Trophoblast cell (in vitro differentiated cells and primary cell): ENCODE measurements around the gene PPIL3.

Source experiments
- DNase-seq, 2 donors: peaks; one replicate each; pipeline ENCODE4 v3.0.0-alpha.2; 2016
- H2AFZ ChIP-seq: 2 replicates; pipeline ENCODE4 v1.6.1; 2013; ENCODE audit warnings: low read length, moderate library complexity, mild to moderate bottlenecking; ENCODE audit not compliant: insufficient read depth, poor library complexity
- H2AK5ac ChIP-seq: 2 replicates; pipeline ENCODE4 v1.6.1; 2013; ENCODE audit warnings: mild to moderate bottlenecking, low read length
- H2BK120ac ChIP-seq: 2 replicates; pipeline ENCODE4 v1.6.1; 2013; ENCODE audit warnings: low read length, mild to moderate bottlenecking, moderate library complexity; ENCODE audit not compliant: insufficient read depth, poor library complexity
- H2BK12ac ChIP-seq: 2 replicates; pipeline ENCODE4 v1.6.1; 2013; ENCODE audit warnings: mild to moderate bottlenecking, low read length, moderate library complexity
- H2BK5ac ChIP-seq: 2 replicates; pipeline ENCODE4 v1.6.1; 2013; ENCODE audit warnings: low read length, low read depth, moderate library complexity, mild to moderate bottlenecking; ENCODE audit not compliant: poor library complexity
- H3K14ac ChIP-seq: 2 replicates; pipeline ENCODE4 v1.6.1; 2013; ENCODE audit warnings: mild to moderate bottlenecking, low read length
- H3K18ac ChIP-seq: 2 replicates; pipeline ENCODE4 v1.6.1; 2013; ENCODE audit warnings: mild to moderate bottlenecking, low read length
- H3K23ac ChIP-seq: 2 replicates; pipeline ENCODE4 v1.6.1; 2013; ENCODE audit warnings: low read length
- H3K27ac ChIP-seq: 2 replicates; pipeline ENCODE4 v1.5.1; 2013; ENCODE audit warnings: low read depth, mild to moderate bottlenecking, inconsistent platforms, low read length, moderate library complexity
- H3K27me3 ChIP-seq: 2 replicates; pipeline ENCODE4 v1.6.1; 2013; ENCODE audit warnings: inconsistent platforms, mild to moderate bottlenecking, low read length, moderate library complexity; ENCODE audit not compliant: insufficient read depth
- H3K36me3 ChIP-seq, 2 experiments: 1 replicate in 1 of 2; 2 replicates in 1 of 2; pipeline ENCODE4 v1.6.1; 2013; ENCODE audit warnings: low read length in 2 of 2, mild to moderate bottlenecking in 2 of 2, moderate library complexity in 1 of 2; ENCODE audit not compliant: insufficient read depth in 2 of 2, control insufficient read depth in 1 of 2
- H3K4ac ChIP-seq: 2 replicates; pipeline ENCODE4 v1.6.1; 2013; ENCODE audit warnings: low read depth, mild to moderate bottlenecking, low read length, moderate library complexity
- H3K4me1 ChIP-seq, 2 experiments: 1 replicate in 1 of 2; 2 replicates in 1 of 2; pipeline ENCODE4 v1.6.1; 2013; ENCODE audit warnings: low read length in 2 of 2, mild to moderate bottlenecking in 2 of 2, moderate library complexity in 1 of 2; ENCODE audit not compliant: insufficient read depth in 2 of 2, control insufficient read depth in 1 of 2
- H3K4me2 ChIP-seq: 2 replicates; pipeline ENCODE4 v1.6.1; 2013; ENCODE audit warnings: inconsistent platforms, mild to moderate bottlenecking, low read length, moderate library complexity
- H3K4me3 ChIP-seq: 2 replicates; pipeline ENCODE4 v1.5.1; 2013; ENCODE audit warnings: mild to moderate bottlenecking, low read depth, low read length, inconsistent platforms
- H3K79me1 ChIP-seq: one replicate; pipeline ENCODE4 v1.6.1; 2013; ENCODE audit warnings: low read length
- H3K79me2 ChIP-seq: 2 replicates; pipeline ENCODE4 v1.6.1; 2013; ENCODE audit warnings: low read length, mild to moderate bottlenecking; ENCODE audit not compliant: control insufficient read depth, insufficient read depth, poor library complexity
- H3K9ac ChIP-seq: 2 replicates; pipeline ENCODE4 v1.6.1; 2013; ENCODE audit warnings: mild to moderate bottlenecking, low read length
- H3K9me3 ChIP-seq: 2 replicates; pipeline ENCODE4 v1.6.1; 2013; ENCODE audit warnings: low read depth, mild to moderate bottlenecking, control low read depth, inconsistent platforms, low read length; ENCODE audit not compliant: insufficient read depth
- H4K12ac ChIP-seq: 2 replicates; pipeline ENCODE4 v1.6.1; 2013; ENCODE audit warnings: low read depth, mild to moderate bottlenecking, low read length, moderate library complexity
- H4K8ac ChIP-seq: 2 replicates; pipeline ENCODE4 v1.6.1; 2013; ENCODE audit warnings: low read depth, mild to moderate bottlenecking, low read length, moderate library complexity
- H4K91ac ChIP-seq: one replicate; pipeline ENCODE4 v1.6.1; 2013; ENCODE audit warnings: low read depth, mild to moderate bottlenecking, low read length, moderate library complexity
- WGBS: extraction: QIAGEN DNeasy Blood & Tissue Kit; methylation state at CpG from one replicate; pipeline ENCODE4 v1.1.7; 2013; ENCODE audit warnings: missing lambda C conversion rate; ENCODE audit not compliant: insufficient read length, insufficient coverage; ENCODE audit errors: extremely low coverage; 5-methylcytosine and 5-hydroxymethylcytosine counted together

The PPIL3 gene

GRCh38 chr2:200856806-200857205 lies 32.1 kb downstream of the PPIL3 start:
- no peak overlapping the region for H2BK120ac ChIP-seq
- no peak overlapping the region for H3K9ac ChIP-seq
- no peak overlapping the region for H2BK5ac ChIP-seq
- WGBS, result no CpG with 5 or more reads among the region's 8 CpGs
- H3K18ac ChIP-seq, result no peak overlapping the region
- H3K4me2 ChIP-seq, result no peak overlapping the region
- H3K36me3 ChIP-seq, result peaks cover 41 to 57% of the 10 kb centered on the region in 2 experiments
- H2AFZ ChIP-seq, result no peak overlapping the region
- no peak overlapping the region for H3K27ac ChIP-seq
- H4K12ac ChIP-seq, result no peak overlapping the region
- peak overlapping the region; percentile 36 for H3K4ac ChIP-seq
- no peak for DNase-seq
- H2AK5ac ChIP-seq, result no peak overlapping the region
- H4K91ac ChIP-seq, result no peak overlapping the region
- no peaks in the 10 kb centered on the region for H3K9me3 ChIP-seq
- no peak overlapping the region for H2BK12ac ChIP-seq
- H3K4me1 ChIP-seq, result no peaks in the 10 kb centered on the region
- peaks cover 2% of the 10 kb centered on the region for H3K79me2 ChIP-seq
- no peaks in the 10 kb centered on the region for H3K79me1 ChIP-seq
- no peak overlapping the region for H3K4me3 ChIP-seq
- H4K8ac ChIP-seq, result no peak overlapping the region
- H3K27me3 ChIP-seq, result no peaks in the 10 kb centered on the region
- H3K23ac ChIP-seq, result no peak overlapping the region
- no peak overlapping the region for H3K14ac ChIP-seq

DNA sequence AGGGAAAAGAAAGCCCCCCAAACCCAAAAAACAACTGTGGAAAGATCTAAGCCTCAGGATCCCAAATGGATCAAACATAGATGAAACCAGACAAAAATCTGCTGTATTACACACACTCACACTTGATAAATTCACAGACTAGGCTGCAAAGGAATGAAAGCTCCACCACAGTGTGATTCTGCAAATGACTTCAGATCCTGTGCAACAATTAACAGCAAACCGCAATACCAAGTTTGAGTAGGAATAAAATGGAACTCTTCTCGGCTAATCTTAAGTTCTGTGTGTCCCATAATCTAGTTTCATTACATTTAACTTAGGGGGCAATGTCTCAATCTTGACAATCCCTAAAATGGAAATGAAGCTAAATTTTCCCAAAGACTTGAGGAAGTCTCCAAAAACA lies 36.3 kb downstream of the PPIL3 start:
- Histone ChIP-seq H3K4me1 (no peaks in the 10 kb centered on the region), H3K36me3 (peaks cover 33 to 45% of the 10 kb centered on the region in 2 experiments), H3K27ac (no peak overlapping the region), H3K79me2 (no peaks in the 10 kb centered on the region), H3K4me2 (no peak overlapping the region), H3K4me3 (no peak overlapping the region), H3K23ac (no peak overlapping the region), H3K4ac (no peak overlapping the region), H2AK5ac (no peak overlapping the region), H2BK12ac (no peak overlapping the region), H4K91ac (no peak overlapping the region), H4K8ac (no peak overlapping the region), H3K14ac (no peak overlapping the region), H2AFZ (no peak overlapping the region), H3K9ac (no peak overlapping the region), H3K79me1 (no peaks in the 10 kb centered on the region), H2BK120ac (no peak overlapping the region), H3K9me3 (no peaks in the 10 kb centered on the region), H3K18ac (no peak overlapping the region), H4K12ac (no peak overlapping the region), H3K27me3 (no peaks in the 10 kb centered on the region), H2BK5ac (no peak overlapping the region)
- whole genome bisulfite sequencing, result no CpG with 5 or more reads among the region's 2 CpGs
- DNase-seq, result no peak

- H3K14ac ChIP-seq, result no peak overlapping the region
- no peak overlapping the region for H2BK120ac ChIP-seq
- H4K12ac ChIP-seq, result no peak overlapping the region
- H2AK5ac ChIP-seq, result no peak overlapping the region
- H2BK12ac ChIP-seq, result no peak overlapping the region
- no CpG with 5 or more reads among the region's 6 CpGs for WGBS
- H3K4me3 ChIP-seq, result no peak overlapping the region
- H3K79me2 ChIP-seq, result no peaks in the 10 kb centered on the region
- no peaks in the 10 kb centered on the region for H3K79me1 ChIP-seq
- H3K4me1 ChIP-seq, result no peaks in the 10 kb centered on the region
- no peaks in the 10 kb centered on the region for H3K9me3 ChIP-seq
- no peak for DNase-seq
- no peak overlapping the region for H3K9ac ChIP-seq
- H4K8ac ChIP-seq, result no peak overlapping the region
- no peak overlapping the region for H2AFZ ChIP-seq
- H3K4me2 ChIP-seq, result no peak overlapping the region
- H4K91ac ChIP-seq, result no peak overlapping the region
- no peak overlapping the region for H3K18ac ChIP-seq
- no peak overlapping the region for H2BK5ac ChIP-seq
- H3K27ac ChIP-seq, result no peak overlapping the region
- no peak overlapping the region for H3K23ac ChIP-seq
- H3K4ac ChIP-seq, result no peak overlapping the region
- H3K36me3 ChIP-seq, result peaks cover 29 to 40% of the 10 kb centered on the region in 2 experiments
- H3K27me3 ChIP-seq, result no peaks in the 10 kb centered on the region
These were observed 37.3 kb downstream of the PPIL3 start for GRCh38 chr2:200851398-200852248.

DNA sequence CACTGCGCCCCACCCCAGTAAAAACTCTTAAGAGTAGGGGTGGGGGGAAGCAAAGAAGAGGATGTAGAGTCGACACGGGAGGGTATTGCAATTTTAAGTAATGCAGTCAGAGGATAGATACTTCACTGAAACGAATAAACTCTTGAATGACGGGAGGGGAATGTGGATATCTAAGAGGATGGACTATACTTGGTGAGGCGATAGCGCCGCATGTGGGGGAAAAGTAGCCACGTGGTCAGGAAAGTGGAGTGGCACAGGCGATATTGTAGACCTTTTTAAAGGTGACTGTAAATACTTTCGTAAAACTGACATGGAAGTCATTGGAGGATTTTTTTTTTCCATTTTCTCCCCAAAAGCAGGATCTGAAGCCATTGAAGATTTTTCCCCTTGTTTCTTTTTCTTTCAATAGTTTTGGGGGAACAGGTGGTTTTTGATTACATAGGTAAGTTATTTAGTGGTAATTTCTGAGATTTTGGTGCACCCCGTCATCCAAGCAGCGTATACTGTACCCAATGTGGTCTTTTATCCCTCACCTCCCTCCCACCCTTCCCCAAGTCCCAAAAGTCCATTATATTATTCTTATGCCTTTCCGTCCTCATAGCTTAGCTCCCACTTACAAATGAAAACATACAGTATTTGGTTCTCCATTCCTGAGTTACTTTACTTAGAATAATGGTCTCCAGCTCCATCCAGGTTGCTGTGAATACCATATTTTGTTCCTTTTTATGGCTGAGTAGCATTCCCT lies 38.2 kb downstream of the PPIL3 start:
- no peak overlapping the region for H3K4me3 ChIP-seq
- no peak overlapping the region for H3K18ac ChIP-seq
- H3K23ac ChIP-seq, result no peak overlapping the region
- H3K9me3 ChIP-seq, result no peaks in the 10 kb centered on the region
- no peak overlapping the region for H2BK12ac ChIP-seq
- H3K9ac ChIP-seq, result no peak overlapping the region
- no peak overlapping the region for H4K91ac ChIP-seq
- no peak overlapping the region for H4K12ac ChIP-seq
- H4K8ac ChIP-seq, result no peak overlapping the region
- DNase-seq, result peak in 1 of 2 donors; percentile 52
- no peak overlapping the region for H3K14ac ChIP-seq
- no peak overlapping the region for H2AK5ac ChIP-seq
- H2AFZ ChIP-seq, result no peak overlapping the region
- WGBS, result no CpG with 5 or more reads among the region's 14 CpGs
- H3K36me3 ChIP-seq, result peaks cover 24 to 35% of the 10 kb centered on the region in 2 experiments
- H3K27me3 ChIP-seq, result no peaks in the 10 kb centered on the region
- H3K79me1 ChIP-seq, result no peaks in the 10 kb centered on the region
- H3K27ac ChIP-seq, result no peak overlapping the region
- no peaks in the 10 kb centered on the region for H3K79me2 ChIP-seq
- no peak overlapping the region for H2BK5ac ChIP-seq
- no peaks in the 10 kb centered on the region for H3K4me1 ChIP-seq
- H2BK120ac ChIP-seq, result no peak overlapping the region
- no peak overlapping the region for H3K4me2 ChIP-seq
- H3K4ac ChIP-seq, result no peak overlapping the region
